ENCODE data around the gene NCAPD2. TPM values are rescaled to one million over a fixed set of nuclear protein-coding genes. Genes with fewer than 3 reads are reported as not detected.
"Not testable (repeated sequence)": the region's sequence is repeated elsewhere in the genome, so short reads cannot be mapped to it uniquely, and the experiment has no call there.

NCAPD2 gene
- total RNA-seq, 1 experiment from 2014 or later: 53.5 TPM

GRCh38 chr12:6537580-6538419 is 43.9 kb downstream of the NCAPD2 start:
- peak; percentile 82 for DNase-seq (ENCODE audit: low read depth, low spot score)
- in situ Hi-C loops (cut with HindIII; ENCODE audit: low pct_unique_long_range_greater_than_20kb, low sequenced_read_pairs): not testable (repeated sequence)

- in situ Hi-C loops (cut with HindIII; ENCODE audit: low pct_unique_long_range_greater_than_20kb, low sequenced_read_pairs): no loop called here
Observed at GRCh38 chr12:6538420-6539313, 44.8 kb downstream of the NCAPD2 start.

GRCh38 chr12:6539314-6539682 is 45.4 kb downstream of the NCAPD2 start:
- in situ Hi-C loops (cut with HindIII; ENCODE audit: low pct_unique_long_range_greater_than_20kb, low sequenced_read_pairs): no loop called here
- peak; percentile 21 for DNase-seq (ENCODE audit: low read depth, low spot score)

More at GRCh38 chr12:6538420-6539313, 44.8 kb downstream of the NCAPD2 start:
- DNase-seq (ENCODE audit: low read depth, low spot score): peak; percentile 60

GRCh38 chr12:6539707-6540134 is 45.8 kb downstream of the NCAPD2 start:
- no peak for DNase-seq (ENCODE audit: low read depth, low spot score)
- in situ Hi-C loops (cut with HindIII; ENCODE audit: low pct_unique_long_range_greater_than_20kb, low sequenced_read_pairs): no loop called here

GRCh38 chr12:6540181-6540877 is 46.4 kb downstream of the NCAPD2 start:
- in situ Hi-C loops (cut with HindIII; ENCODE audit: low pct_unique_long_range_greater_than_20kb, low sequenced_read_pairs): no loop called here
- DNase-seq (ENCODE audit: low read depth, low spot score): no peak

GRCh38 chr12:6541371-6542165 is 47.7 kb downstream of the NCAPD2 start:
- no peak for DNase-seq (ENCODE audit: low read depth, low spot score)
- in situ Hi-C loops (cut with HindIII; ENCODE audit: low pct_unique_long_range_greater_than_20kb, low sequenced_read_pairs): no loop called here

- no peak for DNase-seq (ENCODE audit: low read depth, low spot score)
- in situ Hi-C loops (cut with HindIII; ENCODE audit: low pct_unique_long_range_greater_than_20kb, low sequenced_read_pairs): no loop called here
Observed at GRCh38 chr12:6542209-6543009, 48.5 kb downstream of the NCAPD2 start.

- in situ Hi-C loops (cut with HindIII; ENCODE audit: low pct_unique_long_range_greater_than_20kb, low sequenced_read_pairs): no loop called here
- DNase-seq (ENCODE audit: low read depth, low spot score): no peak
Observed at GRCh38 chr12:6546016-6546415, 52.1 kb downstream of the NCAPD2 start.

- in situ Hi-C loops (cut with HindIII; ENCODE audit: low pct_unique_long_range_greater_than_20kb, low sequenced_read_pairs): no loop called here
- DNase-seq (ENCODE audit: low read depth, low spot score): no peak
Observed at GRCh38 chr12:6547566-6547965, 53.7 kb downstream of the NCAPD2 start.

GRCh38 chr12:6547987-6548386 is 54.1 kb downstream of the NCAPD2 start:
- no peak for DNase-seq (ENCODE audit: low read depth, low spot score)
- in situ Hi-C loops (cut with HindIII; ENCODE audit: low pct_unique_long_range_greater_than_20kb, low sequenced_read_pairs): no loop called here

GRCh38 chr12:6548556-6548955 is 54.7 kb downstream of the NCAPD2 start:
- in situ Hi-C loops (cut with HindIII; ENCODE audit: low pct_unique_long_range_greater_than_20kb, low sequenced_read_pairs): no loop called here
- DNase-seq (ENCODE audit: low read depth, low spot score): no peak

GRCh38 chr12:6548966-6549683 is 55.2 kb downstream of the NCAPD2 start:
- in situ Hi-C loops (cut with HindIII; ENCODE audit: low pct_unique_long_range_greater_than_20kb, low sequenced_read_pairs): no loop called here
- no peak for DNase-seq (ENCODE audit: low read depth, low spot score)

- DNase-seq (ENCODE audit: low read depth, low spot score): no peak
- in situ Hi-C loops (cut with HindIII; ENCODE audit: low pct_unique_long_range_greater_than_20kb, low sequenced_read_pairs): no loop called here
Observed at GRCh38 chr12:6549684-6550151, 55.8 kb downstream of the NCAPD2 start.

- DNase-seq (ENCODE audit: low read depth, low spot score): no peak
- in situ Hi-C loops (cut with HindIII; ENCODE audit: low pct_unique_long_range_greater_than_20kb, low sequenced_read_pairs): no loop called here
Observed at GRCh38 chr12:6550294-6551062, 56.6 kb downstream of the NCAPD2 start.

- no peak for DNase-seq (ENCODE audit: low read depth, low spot score)
- in situ Hi-C loops (cut with HindIII; ENCODE audit: low pct_unique_long_range_greater_than_20kb, low sequenced_read_pairs): no loop called here
Observed at GRCh38 chr12:6551063-6551461, 57.2 kb downstream of the NCAPD2 start.

Measured in SK-MEL-5 (cell line).